BE2C (cell line): Measurements from ENCODE around the gene ZNF41.

Experiments
- DNase-seq: peaks from one replicate; pipeline ENCODE4 v3.0.0-alpha.2; 2020
- H3K27me3 ChIP-seq: fragments of 250-450 bp; sonication (Bioruptor Pico); 2 replicates; pipeline ENCODE4 v1.5.1; 2020; ENCODE audit warnings: mild to moderate bottlenecking
- H3K36me3 ChIP-seq: fragments of 250-450 bp; sonication (Bioruptor Pico); 2 replicates; pipeline ENCODE4 v1.5.1; 2020; ENCODE audit warnings: mild to moderate bottlenecking
- H3K4me1 ChIP-seq: fragments of 250-450 bp; sonication (Bioruptor Pico); 2 replicates; pipeline ENCODE4 v1.5.1; 2020
- H3K4me3 ChIP-seq: 2 replicates; pipeline ENCODE4 v1.5.1; 2011; ENCODE audit warnings: low read depth, low read length
- H3K9me3 ChIP-seq: fragments of 250-450 bp; sonication (Bioruptor Pico); 2 replicates; pipeline ENCODE4 v1.5.1; 2020
- CTCF ChIP-seq: IDR thresholded peaks from 2 replicates; pipeline ENCODE4 v1.5.1; 2012; ENCODE audit warnings: mild to moderate bottlenecking, low read depth, low read length

ZNF41 gene

DNA sequence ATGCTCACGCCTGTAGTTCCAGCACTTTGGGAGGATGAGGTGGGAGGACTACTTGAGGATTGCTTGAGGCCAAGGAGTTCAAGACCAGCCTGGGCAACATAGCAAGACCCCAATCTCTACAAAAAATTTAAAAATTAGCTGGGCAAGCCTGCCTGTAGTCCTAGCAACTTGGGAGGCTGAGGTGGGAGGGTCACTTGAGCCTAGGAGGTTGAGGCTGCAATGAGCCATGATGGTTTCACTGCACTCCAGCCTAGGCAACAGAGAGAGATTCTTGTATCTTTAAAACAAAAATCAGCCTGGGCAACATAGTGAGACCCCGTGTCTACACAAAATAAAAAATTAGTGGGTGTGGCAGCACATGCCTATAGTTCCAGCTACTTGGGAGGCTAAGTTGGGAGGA, 1.9 kb downstream of the ZNF41 start:
- no peaks in the 10 kb centered on the region for H3K9me3 ChIP-seq
- H3K4me1 ChIP-seq = no peaks in the 10 kb centered on the region; the same call in 1 of the 2 replicates
- no peaks in the 10 kb centered on the region for H3K36me3 ChIP-seq
- H3K4me3 ChIP-seq = no peak overlapping the region
- H3K27me3 ChIP-seq = no peaks in the 10 kb centered on the region
- no peak for TF ChIP-seq CTCF
- no peak for DNase-seq

- Histone ChIP-seq H3K9me3 (no peaks in the 10 kb centered on the region), H3K4me3 (no peak overlapping the region), H3K27me3 (no peaks in the 10 kb centered on the region), H3K36me3 (no peaks in the 10 kb centered on the region), H3K4me1 (no peaks in the 10 kb centered on the region; the same call in 1 of the 2 replicates)
- no peak for DNase-seq
- TF ChIP-seq CTCF = no peak
These were observed 2.4 kb downstream of the ZNF41 start for GRCh38 chrX:47480576-47480975.

DNA sequence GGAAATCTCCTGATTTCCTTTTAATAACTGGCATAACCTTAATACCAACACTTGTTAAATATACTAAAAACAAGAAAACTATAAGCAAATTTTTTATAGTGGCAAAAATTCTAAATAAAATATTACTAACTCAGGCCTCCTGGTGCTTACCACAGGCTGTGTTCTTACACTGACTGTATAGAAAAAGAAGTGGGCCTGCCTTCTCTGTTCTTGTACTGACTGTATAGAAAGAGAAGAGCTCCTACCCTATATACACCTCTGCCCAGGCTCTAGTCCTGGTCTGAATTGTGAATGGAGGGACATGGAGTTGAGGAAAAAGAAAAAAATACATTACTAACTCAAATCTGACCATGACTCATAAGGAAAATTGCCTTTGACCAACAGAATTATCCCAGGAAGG, 7.5 kb downstream of the ZNF41 start:
- H3K4me3 ChIP-seq = no peak overlapping the region
- no peak for DNase-seq
- H3K27me3 ChIP-seq = no peaks in the 10 kb centered on the region
- H3K4me1 ChIP-seq = no peaks in the 10 kb centered on the region
- no peaks in the 10 kb centered on the region for H3K36me3 ChIP-seq
- TF ChIP-seq CTCF = no peak
- no peaks in the 10 kb centered on the region for H3K9me3 ChIP-seq

GRCh38 chrX:47467106-47467505, 15.9 kb downstream of the ZNF41 start:
- DNase-seq = no peak
- 0 out of 2 replicates have a peak, but pooled peaks cover 2% of the 10 kb centered on the region for H3K36me3 ChIP-seq
- H3K9me3 ChIP-seq = no peaks in the 10 kb centered on the region
- no peak for TF ChIP-seq CTCF
- H3K4me3 ChIP-seq = no peak overlapping the region
- H3K27me3 ChIP-seq = no peaks in the 10 kb centered on the region
- H3K4me1 ChIP-seq = no peaks in the 10 kb centered on the region

- TF ChIP-seq CTCF = no peak
- Histone ChIP-seq H3K36me3 (no peaks in the 10 kb centered on the region; the same call in 1 of the 2 replicates), H3K4me1 (no peaks in the 10 kb centered on the region), H3K9me3 (no peaks in the 10 kb centered on the region), H3K4me3 (no peak overlapping the region), H3K27me3 (no peaks in the 10 kb centered on the region)
- no peak for DNase-seq
These were observed 22.5 kb downstream of the ZNF41 start for GRCh38 chrX:47460561-47460960.

DNA sequence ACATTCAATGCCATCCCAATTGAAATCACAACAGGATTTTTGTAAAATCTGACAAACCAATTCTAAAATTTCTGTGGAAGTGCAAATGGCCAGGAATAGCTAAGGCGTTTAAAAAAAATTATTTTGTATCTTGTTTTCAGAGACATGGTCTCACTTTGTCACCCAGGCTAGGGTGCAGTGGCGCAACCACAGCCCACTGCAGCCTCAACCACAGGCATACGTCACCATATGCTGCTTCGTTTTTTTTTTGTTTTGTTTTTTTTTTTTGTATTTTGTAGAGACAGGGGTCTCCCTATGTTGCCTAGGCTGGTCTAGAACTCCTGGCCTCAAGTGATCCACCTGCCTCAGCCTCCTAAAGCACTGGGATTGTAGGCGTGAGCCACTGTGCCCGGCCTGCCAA, 24.5 kb downstream of the ZNF41 start:
- Histone ChIP-seq H3K27me3 (no peaks in the 10 kb centered on the region), H3K4me3 (no peak overlapping the region), H3K36me3 (no peaks in the 10 kb centered on the region; the same call in 1 of the 2 replicates), H3K9me3 (no peaks in the 10 kb centered on the region), H3K4me1 (no peaks in the 10 kb centered on the region)
- TF ChIP-seq CTCF = no peak
- no peak for DNase-seq
